Kidney epithelial cell (primary cell): ENCODE results near the gene TPX2. TPM values are rescaled to one million over a fixed set of nuclear protein-coding genes. Genes with fewer than 3 reads are reported as not detected.

Source experiments
- DNase-seq: peaks from one replicate; pipeline ENCODE4 v3.0.0-alpha.2; 2010; ENCODE audit warnings: low read depth
- H3K27me3 ChIP-seq: 2 replicates; pipeline ENCODE4 v1.6.0; 2011; ENCODE audit warnings: low read length; ENCODE audit not compliant: control insufficient read depth, insufficient read depth
- H3K36me3 ChIP-seq: 2 replicates; pipeline ENCODE4 v1.5.1; 2011; ENCODE audit warnings: low read length; ENCODE audit not compliant: control insufficient read depth, insufficient read depth
- H3K4me3 ChIP-seq: 2 replicates; pipeline ENCODE4 v1.5.1; 2011; ENCODE audit warnings: low read depth, mild to moderate bottlenecking, control low read depth, low read length
- total RNA-seq: library from RNA; depleted of rRNA; stranded (reverse); fragments of >200 nt; gene quantifications from 2 replicates; pipeline ENCODE4 v1.2.3, GENCODE V29; 2015
- TF ChIP-seq, protein P1 (sequence below): IDR thresholded peaks from 2 replicates; pipeline ENCODE4 v1.5.1; 2011; ENCODE audit warnings: mild to moderate bottlenecking, moderate library complexity, low read length, control low read depth, inconsistent platforms; ENCODE audit not compliant: insufficient read depth, poor library complexity, severe bottlenecking

The TPX2 gene
- total RNA-seq, 1 donor from 2014 or later: 16.1 TPM

DNA sequence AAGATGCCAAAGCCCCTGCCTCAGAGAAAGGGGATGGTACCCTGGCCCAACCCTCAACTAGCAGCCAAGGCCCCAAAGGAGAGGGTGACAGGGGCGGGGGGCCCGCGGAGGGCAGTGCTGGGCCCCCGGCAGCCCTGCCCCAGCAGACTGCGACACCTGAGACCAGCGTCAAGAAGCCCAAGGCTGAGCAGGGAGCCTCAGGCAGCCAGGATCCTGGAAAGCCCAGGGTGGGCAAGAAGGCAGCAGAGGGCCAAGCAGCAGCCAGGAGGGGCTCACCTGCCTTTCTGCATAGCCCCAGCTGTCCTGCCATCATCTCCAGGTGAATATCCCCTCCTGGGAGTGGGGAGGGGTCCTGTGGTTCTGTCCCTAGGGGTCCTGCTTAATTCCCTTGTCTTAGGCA, 81.1 kb downstream of the TPX2 start:
- Histone ChIP-seq H3K27me3 (no peaks in the 10 kb centered on the region), H3K36me3 (no peaks in the 10 kb centered on the region), H3K4me3 (no peak overlapping the region)
- DNase-seq: no peak
- TF ChIP-seq, protein P1, sequence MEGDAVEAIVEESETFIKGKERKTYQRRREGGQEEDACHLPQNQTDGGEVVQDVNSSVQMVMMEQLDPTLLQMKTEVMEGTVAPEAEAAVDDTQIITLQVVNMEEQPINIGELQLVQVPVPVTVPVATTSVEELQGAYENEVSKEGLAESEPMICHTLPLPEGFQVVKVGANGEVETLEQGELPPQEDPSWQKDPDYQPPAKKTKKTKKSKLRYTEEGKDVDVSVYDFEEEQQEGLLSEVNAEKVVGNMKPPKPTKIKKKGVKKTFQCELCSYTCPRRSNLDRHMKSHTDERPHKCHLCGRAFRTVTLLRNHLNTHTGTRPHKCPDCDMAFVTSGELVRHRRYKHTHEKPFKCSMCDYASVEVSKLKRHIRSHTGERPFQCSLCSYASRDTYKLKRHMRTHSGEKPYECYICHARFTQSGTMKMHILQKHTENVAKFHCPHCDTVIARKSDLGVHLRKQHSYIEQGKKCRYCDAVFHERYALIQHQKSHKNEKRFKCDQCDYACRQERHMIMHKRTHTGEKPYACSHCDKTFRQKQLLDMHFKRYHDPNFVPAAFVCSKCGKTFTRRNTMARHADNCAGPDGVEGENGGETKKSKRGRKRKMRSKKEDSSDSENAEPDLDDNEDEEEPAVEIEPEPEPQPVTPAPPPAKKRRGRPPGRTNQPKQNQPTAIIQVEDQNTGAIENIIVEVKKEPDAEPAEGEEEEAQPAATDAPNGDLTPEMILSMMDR: no peak

DNA sequence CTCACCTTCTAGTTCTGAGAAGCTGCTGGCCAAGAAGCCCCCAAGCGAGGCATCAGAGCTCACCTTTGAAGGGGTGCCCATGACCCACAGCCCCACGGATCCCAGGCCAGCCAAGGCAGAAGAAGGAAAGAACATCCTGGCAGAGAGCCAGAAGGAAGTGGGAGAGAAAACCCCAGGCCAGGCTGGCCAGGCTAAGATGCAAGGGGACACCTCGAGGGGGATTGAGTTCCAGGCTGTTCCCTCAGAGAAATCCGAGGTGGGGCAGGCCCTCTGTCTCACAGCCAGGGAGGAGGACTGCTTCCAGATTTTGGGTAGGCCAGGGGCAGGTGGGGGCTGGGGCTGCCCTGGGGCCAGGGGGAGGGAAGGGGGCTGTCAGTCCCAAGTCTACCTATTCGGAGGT, 82.3 kb downstream of the TPX2 start:
- TF ChIP-seq, protein P1: no peak
- no peak for DNase-seq
- H3K27me3 ChIP-seq: no peaks in the 10 kb centered on the region
- no peak overlapping the region for H3K4me3 ChIP-seq
- H3K36me3 ChIP-seq: no peaks in the 10 kb centered on the region

DNA sequence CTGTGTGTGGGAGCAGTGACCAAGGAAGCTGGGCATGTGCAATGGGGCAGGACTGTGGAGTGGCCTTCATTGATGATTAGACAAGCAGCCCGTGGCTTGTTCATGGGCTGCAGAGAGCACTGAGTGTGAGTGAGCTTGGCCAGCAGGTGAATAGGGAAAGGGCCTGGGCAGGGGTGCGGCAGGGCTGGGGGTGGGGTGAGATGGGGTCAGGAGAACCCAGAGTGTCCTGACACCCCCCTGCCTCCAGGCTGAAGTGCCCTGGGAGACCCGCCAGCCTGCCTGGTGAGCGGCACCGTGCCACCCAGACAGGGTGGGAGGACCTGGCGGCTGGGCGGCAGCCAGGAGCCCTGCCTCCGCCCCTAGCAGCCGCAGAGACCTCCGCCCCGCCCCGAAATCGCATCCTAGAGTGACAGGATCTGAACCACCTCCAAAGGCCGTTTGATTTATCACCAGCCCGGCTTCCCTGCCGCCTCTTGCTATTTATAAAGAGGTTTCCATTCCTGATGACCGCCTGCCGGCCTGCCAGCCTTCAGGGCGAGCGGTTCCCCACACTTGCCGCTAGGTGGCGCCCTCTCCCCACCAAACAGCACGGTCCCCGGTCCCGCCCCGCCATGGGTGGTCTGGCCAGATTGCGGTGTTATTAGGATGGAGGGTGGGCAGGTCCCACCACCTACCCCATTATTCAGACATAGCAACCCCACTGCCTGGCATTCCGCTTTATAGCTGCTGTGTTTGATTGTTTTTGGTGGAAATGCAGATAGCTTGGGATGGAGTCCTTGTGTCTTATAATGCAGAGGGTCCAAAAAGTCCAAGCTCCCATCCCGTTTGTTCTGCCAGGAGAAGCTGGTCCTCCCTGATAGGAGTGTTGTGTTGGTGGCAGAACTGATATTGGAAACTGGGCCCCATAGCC, 83.6 kb downstream of the TPX2 start:
- no peak for DNase-seq
- Histone ChIP-seq H3K4me3 (peak overlapping the region; percentile 18), H3K36me3 (no peaks in the 10 kb centered on the region), H3K27me3 (no peaks in the 10 kb centered on the region)
- TF ChIP-seq, protein P1: peak; percentile 94

DNA sequence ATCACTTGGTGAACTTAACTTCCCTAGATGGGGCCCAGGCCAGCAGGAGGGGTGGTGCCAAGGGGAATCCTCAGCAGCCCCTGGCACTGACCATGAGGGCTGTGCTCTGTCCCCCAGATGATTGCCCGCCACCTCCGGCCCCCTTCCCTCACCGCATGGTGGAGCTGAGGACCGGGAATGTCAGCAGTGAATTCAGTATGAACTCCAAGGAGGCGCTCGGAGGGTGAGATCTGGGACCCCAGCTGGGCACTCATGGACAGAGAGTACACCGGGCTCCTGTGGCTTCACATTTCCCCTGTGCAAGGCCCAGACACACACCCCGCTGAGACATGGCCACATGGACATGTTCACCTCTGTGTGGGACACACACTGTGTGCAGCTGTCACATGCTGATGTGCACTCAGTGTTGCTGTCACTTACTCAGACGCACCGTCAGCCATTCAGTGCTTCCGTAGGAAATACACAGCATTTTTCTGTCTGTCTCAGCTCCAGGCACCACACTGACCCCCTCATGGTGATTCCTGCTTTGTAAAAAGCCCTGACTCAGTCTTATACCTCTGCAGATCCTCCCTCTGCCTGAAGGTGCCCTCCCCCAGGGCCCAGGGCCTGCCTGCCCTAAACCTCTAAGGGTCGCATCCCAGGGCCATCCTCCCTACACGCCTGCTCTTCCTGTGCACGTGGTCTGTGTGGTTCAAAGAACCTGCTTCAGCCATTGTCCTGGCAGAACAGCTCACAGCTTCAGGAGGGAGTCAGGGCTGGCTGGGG, 84.5 kb downstream of the TPX2 start:
- DNase-seq: no peak
- Histone ChIP-seq H3K36me3 (no peaks in the 10 kb centered on the region), H3K4me3 (no peak overlapping the region), H3K27me3 (no peaks in the 10 kb centered on the region)
- TF ChIP-seq, protein P1: no peak

DNA sequence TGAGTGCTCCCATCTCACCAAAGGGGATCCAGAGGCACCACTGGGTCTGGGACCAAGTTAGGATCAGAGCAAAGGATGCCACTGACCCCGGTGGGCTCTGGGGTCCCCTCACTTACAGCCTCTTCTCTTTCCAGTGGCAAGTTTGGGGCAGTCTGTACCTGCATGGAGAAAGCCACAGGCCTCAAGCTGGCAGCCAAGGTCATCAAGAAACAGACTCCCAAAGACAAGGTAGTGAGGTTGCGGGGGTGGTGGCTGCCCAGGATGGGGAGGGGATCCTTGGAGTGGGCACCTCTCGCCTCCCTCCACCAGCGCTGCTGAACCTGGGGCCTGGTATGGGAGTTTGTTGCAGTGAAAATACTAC, 85.0 kb downstream of the TPX2 start:
- Histone ChIP-seq H3K36me3 (no peaks in the 10 kb centered on the region), H3K27me3 (no peaks in the 10 kb centered on the region), H3K4me3 (no peak overlapping the region)
- DNase-seq: no peak
- TF ChIP-seq, protein P1: no peak
